ENCODE data around the gene HSPA1A.

GRCh38 chr6:31767096-31767645 lies 48.2 kb upstream of the HSPA1A start:
- TF ChIP-seq CTCF (IDR thresholded peaks at IDR 0.05 in 8 of 11, conservative IDR thresholded peaks at IDR 0.05 in 3 of 11) (no peak), POLR2AphosphoS5 (IDR thresholded peaks at IDR 0.05) (no peak), POLR2A (IDR thresholded peaks at IDR 0.05) (no peak)

All from spleen (tissue), 7 donors.